Activated CD4-positive, CD25-positive, alpha-beta regulatory T cell treated with anti-CD3 and anti-CD28 coated beads, Interleukin-2, amount 50 U/mL, for 72 hours (primary cell): ENCODE data around the gene IGF2BP1.
"Not testable (repeated sequence)": the region's sequence is repeated elsewhere in the genome, so short reads cannot be mapped to it uniquely, and the experiment has no call there.

Source experiments
- DNase-seq: peaks from one replicate; pipeline ENCODE4 v3.0.0; 2021

IGF2BP1 gene

GRCh38 chr17:49020609-49021008 is 23.4 kb downstream of the IGF2BP1 start:
- no peak for DNase-seq

GRCh38 chr17:49021095-49021767 is 24.0 kb downstream of the IGF2BP1 start:
- DNase-seq: no peak

DNA sequence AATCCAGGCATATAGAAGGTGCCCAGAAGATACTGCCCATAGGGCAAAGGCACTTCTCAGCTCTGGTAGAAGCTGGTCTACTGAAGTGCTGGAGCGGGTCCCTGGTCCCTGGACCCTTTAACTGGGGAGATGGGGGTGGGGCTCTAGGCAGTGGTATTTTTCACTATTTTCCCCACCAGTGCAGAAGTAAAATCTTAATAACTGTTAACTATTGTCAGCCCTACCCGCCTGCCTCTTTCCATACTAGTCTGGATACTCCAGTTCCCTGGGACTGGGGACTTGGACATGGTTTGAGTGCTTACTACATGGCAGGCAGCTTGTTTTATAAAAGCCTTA is 24.6 kb downstream of the IGF2BP1 start:
- DNase-seq: no peak

DNA sequence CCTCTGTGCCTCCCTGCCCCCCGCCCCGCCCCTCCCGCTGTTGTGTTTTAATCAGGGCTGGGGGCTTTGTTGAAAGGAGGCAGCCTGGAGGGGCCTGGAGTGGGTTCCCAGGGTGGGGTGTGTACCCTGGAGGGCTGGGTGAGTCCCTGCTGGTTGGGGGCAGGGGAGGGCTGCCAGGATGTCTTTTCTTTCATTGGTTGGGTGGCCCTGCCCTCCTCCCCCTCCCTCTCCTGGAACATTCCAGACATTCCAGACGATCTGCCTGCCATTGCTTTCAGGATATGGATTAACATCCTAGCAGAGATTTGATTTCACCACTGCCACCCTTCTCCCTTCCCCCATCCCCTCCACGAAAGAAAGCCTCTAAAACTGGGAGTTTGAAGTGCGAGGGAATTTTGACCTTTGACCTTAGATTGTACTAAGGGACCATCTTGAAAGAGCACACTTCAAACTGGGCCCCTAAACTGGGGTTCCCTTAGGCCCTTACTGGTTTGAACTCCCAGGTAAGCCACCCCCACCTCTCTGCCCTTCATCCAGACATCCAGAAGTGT is 25.3 kb downstream of the IGF2BP1 start:
- DNase-seq: no peak

- DNase-seq: no peak
These were observed 27.3 kb downstream of the IGF2BP1 start for GRCh38 chr17:49024523-49024922.

DNA sequence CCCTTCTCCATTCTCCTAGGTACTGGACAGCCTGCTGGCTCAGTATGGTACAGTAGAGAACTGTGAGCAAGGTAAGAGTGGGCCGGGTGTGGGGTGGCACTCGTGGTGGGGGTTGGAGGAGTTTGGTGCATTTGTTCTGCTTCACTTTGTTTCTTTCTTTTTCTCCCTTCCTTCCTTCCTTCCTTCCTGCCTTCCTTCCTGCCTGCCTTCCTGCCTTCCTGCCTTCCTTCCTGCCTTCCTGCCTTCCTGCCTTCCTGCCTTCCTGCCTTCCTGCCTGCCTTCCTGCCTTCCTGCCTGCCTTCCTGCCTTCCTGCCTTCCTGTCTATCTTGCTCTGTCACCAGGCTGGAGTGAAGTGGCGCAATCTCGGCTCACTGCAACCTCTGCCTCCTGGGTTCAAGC is 29.3 kb downstream of the IGF2BP1 start:
- not testable (repeated sequence) for DNase-seq

DNA sequence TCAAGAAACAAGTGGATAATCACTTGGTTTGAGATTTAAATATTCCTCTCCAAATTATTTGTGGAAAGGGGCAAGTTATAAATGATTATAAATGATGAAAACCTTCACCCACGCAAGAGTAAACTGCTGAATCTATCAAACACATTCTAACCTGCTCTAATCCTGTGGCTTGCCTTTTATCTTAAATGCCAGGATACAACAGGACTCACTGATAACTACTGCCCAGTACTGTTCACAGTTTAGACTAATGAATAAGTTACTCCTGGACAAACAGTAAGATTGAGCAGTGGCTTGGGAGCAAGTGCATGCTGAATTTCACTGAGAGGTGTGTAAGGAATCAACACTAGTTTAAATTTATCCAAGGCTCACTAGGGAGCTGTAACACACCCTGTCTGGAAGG is 31.1 kb downstream of the IGF2BP1 start:
- DNase-seq: no peak

GRCh38 chr17:49029801-49030200 is 32.6 kb downstream of the IGF2BP1 start:
- no peak for DNase-seq

DNA sequence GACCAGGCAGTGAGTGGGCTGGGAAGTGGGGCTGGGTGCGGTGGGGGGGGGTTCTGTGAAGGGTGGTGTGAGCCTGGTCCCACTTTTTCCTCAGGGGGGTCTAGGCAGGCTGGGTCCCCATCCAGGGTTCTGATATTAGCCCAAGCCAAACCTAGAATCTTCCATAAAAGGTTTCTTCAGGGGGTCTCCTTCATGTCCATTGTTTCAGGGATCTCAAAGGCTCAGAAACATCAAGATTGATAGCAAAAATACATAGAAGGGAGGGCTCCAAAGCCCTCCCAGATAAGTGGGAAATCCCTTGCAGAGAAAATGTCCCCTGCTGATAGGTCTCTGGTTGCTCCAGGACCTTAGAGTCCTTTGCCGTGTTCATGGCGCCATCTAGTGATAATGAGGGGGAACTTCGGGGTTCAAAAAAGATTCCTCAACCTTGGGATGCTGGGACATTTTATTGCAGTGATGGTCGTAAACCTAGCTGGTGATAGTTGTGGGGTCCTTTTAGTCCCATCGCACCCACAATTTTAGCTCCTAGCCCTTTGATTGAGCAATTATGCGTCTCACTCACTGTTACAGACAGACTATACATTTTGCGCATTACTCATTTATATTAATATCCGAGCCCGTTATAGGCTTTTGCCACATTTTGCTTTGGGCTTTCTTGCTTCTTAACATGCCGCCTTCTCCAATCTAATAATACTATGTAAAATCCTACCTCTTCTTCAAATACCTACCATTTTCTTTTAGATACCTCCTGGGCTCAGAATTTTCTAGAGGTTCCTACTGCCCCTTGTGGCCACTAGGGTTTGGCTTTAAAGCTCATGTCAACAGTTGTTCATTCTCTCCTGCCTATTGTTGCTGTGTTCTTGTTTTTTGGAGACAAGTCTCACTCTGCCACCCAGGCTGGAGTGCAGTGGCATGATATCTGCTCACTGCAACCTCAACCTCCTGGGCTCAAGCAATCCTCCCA is 35.1 kb downstream of the IGF2BP1 start:
- no peak for DNase-seq

DNA sequence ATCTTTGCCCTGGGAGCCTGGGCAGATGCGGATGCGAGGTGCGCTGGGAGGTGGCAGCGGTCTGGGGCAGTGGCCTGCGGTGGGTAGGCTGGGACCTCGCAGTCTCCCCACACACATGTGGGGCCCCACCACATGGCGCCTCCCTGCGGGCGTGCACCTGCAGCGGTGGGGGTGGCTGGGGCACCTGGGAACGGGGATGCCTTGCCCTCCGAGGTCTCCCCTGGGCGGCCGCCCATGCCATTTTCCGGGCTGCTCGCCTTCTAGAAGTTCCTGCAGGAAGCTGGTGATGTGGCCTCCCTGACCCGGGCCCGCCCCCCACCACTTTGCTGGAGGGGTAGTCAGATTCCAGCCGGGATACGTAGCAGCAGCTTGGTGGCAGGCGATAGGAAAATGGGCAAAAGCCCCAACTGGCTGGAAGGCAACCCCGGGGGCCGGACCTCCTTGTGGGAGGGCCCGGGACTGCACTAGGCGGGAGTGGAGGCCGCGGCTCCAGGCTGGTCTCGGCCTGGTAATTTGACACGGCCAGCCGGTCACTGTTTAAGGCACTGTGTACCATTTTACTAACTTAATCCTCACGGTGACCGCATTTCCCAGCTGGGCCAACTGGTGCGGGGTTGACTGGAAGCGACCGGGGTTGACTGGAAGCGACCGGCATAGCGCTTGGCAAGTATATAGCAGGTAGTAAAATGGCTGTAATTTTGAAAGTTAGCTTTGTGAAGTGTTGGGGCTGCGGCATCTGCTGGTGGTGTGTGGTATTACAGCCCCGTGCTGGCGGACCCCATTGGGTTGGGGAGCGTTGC is 38.5 kb downstream of the IGF2BP1 start:
- DNase-seq: peak; percentile 42

DNA sequence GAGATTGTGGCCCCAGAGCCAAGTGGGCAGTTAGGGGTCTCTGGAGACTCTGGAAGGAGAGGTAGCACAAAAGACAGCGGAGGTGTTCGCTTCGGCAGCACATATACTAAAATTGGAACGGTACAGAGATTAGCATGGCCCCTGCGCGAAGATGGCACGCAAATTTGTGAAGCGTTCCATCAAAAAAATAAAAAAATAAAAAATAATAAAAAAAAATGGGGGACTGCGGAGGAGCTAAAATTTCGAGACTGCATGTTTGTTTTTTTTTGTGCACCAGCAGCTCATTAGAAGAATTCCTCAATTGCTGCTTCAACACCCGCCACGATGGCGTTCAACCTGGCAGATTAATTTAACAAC is 39.1 kb downstream of the IGF2BP1 start:
- no peak for DNase-seq

DNA sequence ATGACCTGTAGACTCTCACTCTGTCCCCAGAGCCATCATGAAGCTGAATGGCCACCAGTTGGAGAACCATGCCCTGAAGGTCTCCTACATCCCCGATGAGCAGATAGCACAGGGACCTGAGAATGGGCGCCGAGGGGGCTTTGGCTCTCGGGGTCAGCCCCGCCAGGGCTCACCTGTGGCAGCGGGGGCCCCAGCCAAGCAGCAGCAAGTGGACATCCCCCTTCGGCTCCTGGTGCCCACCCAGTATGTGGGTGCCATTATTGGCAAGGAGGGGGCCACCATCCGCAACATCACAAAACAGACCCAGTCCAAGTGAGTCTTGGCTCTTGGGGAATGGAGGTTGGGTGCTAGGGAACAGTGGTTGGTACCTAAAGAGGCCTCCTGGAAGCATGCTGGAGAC is 41.0 kb downstream of the IGF2BP1 start:
- no peak for DNase-seq

GRCh38 chr17:49038544-49038943 is 41.4 kb downstream of the IGF2BP1 start:
- no peak for DNase-seq

GRCh38 chr17:49039518-49039917 is 42.3 kb downstream of the IGF2BP1 start:
- not testable (repeated sequence) for DNase-seq

DNA sequence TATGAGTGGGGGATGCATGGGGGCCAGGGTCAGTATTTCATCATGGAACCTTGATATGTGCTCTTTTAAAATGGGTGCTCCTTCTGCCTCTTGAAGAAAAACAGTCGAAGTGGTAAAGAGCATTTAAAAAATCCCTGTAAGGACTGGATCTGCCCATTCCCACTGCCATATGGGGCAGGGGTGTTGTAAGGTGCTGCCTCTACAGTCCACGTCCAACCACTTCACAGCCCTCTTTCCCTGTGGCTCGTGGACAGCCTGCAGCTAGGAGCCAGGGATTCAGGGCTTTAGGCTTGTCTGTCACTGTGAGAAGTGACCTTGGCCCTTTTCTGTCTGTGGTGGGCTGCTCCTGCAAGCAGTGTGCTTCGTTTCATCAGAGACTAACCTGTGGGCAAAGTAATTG is 44.3 kb downstream of the IGF2BP1 start:
- no peak for DNase-seq

- no peak for DNase-seq
These were observed 48.2 kb downstream of the IGF2BP1 start for GRCh38 chr17:49045376-49045775.

DNA sequence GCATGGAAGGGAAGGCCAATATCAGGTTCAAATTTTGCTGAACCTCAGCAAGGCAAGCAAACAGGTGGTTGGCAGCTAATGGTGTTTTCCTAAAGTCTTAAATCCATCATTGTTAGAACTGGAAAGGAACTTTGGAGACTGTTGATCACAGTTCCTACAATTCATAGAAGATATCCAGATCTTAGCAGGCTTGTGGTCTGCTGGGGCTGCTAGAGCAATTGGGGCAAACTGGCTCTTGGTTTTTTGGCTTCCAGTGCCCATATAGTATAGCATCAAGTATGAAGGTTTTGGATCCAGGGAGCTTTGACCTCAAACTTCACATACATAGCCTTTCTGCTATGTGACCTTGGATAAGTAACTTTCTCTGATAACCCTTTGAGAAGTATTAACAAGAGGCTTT is 49.7 kb downstream of the IGF2BP1 start:
- DNase-seq: no peak

DNA sequence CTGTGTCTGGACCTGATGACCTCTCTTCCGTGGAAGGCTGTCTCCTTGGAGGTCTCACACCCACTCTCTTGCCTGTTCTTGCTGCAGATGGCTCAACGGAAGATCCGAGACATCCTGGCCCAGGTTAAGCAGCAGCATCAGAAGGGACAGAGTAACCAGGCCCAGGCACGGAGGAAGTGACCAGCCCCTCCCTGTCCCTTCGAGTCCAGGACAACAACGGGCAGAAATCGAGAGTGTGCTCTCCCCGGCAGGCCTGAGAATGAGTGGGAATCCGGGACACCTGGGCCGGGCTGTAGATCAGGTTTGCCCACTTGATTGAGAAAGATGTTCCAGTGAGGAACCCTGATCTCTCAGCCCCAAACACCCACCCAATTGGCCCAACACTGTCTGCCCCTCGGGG is 52.1 kb downstream of the IGF2BP1 start:
- no peak for DNase-seq

DNA sequence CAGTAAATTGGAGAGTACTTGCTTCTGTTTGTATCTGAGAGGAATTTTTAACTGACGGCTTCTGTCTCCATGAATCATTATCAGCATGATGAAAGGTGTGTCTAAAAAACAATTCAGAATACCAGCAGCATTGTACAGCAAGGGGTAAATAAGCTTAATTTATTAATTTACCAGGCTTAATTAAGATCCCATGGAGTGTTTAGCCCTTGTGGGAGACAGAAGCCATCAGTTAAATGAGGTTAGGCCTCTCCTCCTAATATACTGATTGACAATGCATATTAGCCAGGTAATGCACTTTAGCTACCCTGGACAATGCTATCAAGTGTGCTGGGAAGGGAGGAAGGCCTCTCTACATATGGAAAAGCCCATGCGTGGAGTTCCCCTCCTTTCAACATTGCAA is 53.4 kb downstream of the IGF2BP1 start:
- DNase-seq: no peak

DNA sequence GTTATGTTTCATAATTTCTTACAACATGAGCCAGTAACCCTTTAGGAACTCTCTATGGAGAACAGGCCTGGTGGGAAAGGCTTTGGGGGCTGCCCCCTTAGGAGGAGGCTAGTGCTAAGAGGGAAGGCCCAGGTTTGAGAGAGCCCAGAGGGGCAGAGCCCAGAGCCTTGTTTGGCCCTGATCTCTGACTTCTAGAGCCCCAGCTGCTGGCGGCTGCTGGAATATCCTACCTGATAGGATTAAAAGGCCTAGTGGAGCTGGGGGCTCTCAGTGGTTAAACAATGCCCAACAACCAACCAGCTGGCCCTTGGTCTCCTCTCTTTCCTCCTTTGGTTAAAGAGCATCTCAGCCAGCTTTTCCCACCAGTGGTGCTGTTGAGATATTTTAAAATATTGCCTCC is 54.1 kb downstream of the IGF2BP1 start:
- no peak for DNase-seq

DNA sequence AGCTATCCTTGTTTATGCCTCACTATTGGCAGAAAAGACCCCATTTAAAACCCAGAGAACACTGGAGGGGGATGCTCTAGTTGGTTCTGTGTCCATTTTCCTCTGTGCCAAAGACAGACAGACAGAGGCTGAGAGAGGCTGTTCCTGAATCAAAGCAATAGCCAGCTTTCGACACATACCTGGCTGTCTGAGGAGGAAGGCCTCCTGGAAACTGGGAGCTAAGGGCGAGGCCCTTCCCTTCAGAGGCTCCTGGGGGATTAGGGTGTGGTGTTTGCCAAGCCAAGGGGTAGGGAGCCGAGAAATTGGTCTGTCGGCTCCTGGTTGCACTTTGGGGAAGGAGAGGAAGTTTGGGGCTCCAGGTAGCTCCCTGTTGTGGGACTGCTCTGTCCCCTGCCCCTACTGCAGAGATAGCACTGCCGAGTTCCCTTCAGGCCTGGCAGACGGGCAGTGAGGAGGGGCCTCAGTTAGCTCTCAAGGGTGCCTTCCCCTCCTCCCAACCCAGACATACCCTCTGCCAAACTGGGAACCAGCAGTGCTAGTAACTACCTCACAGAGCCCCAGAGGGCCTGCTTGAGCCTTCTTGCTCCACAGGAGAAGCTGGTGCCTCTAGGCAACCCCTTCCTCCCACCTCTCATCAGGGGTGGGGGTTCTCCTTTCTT is 56.1 kb downstream of the IGF2BP1 start:
- no peak for DNase-seq

DNA sequence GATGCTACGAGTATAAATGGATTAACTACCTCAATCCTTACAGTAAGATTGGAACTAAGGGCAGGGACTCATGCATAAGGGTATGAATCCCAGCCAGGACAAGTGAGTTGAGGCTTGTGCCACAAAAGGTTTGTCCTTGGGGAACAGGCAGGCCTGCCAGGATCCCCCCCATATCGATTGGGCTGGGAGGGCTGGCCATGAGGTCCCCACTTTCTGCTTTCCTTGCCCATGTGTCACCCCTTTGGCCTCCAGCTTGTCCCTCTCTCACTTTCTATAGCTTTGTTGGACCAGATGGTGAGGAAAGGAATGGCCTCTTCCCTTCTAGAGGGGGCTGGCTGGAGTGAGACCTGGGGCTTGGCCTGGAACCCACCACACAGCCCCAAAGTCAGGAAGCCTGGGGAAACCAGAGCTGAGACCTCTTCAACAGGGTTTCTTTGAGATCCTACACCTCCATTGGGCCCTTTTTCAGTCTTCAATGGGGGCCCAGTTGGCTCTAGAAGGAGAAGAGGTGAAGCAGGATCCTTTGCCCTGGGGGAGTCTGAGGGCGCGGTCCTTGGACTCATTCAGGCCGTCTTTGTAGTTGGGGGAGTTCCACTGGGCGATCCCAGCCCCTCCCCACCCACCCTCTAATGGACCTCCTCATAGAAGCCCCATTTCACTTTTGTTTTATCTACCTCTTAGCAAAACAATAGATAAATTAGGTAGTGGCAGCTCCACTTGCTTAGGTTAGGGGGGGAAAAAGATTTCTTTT is 57.3 kb downstream of the IGF2BP1 start:
- no peak for DNase-seq
